ENCODE data around the gene VEGFA.
A peak's percentile ranks its signal among the peaks of the same experiment; 100 is the strongest.

VEGFA gene

DNA sequence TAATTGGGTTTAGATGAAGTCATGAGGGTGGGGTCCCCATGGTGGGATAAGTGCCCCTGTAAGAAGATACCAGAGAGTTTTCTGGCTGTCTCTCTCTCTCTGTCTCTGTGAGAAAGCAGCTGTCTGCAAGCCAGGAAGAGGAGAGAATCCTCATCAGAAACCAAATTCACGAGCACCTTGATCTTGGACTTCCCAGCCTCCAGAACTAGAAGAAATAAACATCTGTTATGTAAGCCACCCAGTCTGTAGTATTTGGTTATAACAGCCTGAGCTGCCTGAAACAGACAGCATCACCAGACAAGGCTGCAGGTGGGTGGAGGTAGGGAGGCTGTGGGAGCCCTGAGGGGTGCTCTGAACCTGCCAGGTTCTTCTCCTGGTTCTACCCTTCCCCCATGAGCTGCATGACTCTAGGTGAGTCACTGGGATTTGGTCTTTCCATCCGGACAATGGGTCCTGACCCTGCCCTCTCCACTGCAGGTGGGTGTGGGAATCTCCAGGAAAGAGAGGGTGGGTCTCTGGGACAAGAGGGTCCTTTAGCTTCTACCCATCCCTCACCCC is 34.3 kb upstream of the VEGFA start:
- H3K9me3 Mint-ChIP-seq = peaks cover 7% of the 10 kb centered on the region
- H3K4me3 Mint-ChIP-seq = no peak overlapping the region
- H3K36me3 Mint-ChIP-seq (ENCODE audit: low read depth) = peaks cover 4% of the 10 kb centered on the region
- no peaks in the 10 kb centered on the region for H3K27me3 Mint-ChIP-seq
- no peak overlapping the region for H3K27ac Mint-ChIP-seq
- peaks cover 40% of the 10 kb centered on the region for H3K4me1 Mint-ChIP-seq (ENCODE audit: low read depth)

DNA sequence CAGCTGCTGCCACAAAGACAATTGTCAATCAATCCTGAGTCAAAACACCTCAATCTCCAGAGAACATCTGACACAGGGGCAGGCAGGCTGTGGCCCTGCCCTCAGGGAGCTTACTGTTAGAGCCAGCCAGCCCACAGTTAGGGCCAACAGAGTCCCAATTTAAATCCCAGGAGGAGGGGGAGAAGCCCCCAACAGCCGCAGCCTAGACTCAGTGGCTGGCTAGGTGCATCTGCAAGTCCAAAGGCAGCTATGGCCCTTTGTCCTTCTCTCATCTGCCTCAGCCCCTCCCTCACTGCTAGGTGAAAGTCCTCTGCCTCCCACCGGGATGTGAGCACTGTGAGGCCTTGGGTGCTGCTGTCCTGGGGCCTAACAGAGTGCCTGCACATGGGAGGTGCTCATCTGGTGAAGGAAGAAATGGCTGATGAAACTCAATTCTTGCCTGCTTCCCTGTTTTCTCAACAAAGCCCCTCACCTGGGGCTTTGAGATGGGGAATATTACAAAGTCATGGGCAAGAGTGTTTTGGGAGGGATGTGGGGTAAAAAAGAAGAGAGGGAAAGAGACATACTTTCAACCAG is 33.7 kb upstream of the VEGFA start:
- Mint-ChIP-seq H3K27ac (peak overlapping the region; percentile 22), H3K4me1 (ENCODE audit: low read depth) (peaks cover 40% of the 10 kb centered on the region), H3K4me3 (no peak overlapping the region), H3K9me3 (peaks cover 3% of the 10 kb centered on the region), H3K27me3 (no peaks in the 10 kb centered on the region), H3K36me3 (ENCODE audit: low read depth) (peaks cover 4% of the 10 kb centered on the region)

DNA sequence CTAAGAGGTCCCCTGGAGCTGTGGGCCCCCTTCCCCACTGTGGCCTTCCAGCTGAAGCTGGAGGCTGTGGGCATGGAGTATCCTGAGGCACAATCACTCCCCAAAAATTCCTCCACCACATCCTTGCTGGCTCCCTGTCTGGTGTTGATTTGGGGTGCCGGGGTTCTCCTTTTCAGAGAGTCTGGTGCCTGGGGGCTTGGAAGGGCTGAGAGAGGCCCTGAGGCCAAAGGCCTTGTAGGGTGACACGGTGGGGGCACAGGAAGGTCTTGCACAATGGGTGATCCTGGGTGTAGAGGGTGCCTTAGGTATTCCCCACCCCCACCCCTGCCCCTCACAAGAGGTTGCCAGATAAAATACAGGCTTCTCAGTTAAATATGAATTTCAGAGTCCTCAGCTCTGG is 33.2 kb upstream of the VEGFA start:
- Mint-ChIP-seq H3K4me3 (no peak overlapping the region), H3K36me3 (ENCODE audit: low read depth) (peaks cover 4% of the 10 kb centered on the region), H3K27me3 (no peaks in the 10 kb centered on the region), H3K9me3 (peaks cover 3% of the 10 kb centered on the region), H3K27ac (no peak overlapping the region), H3K4me1 (ENCODE audit: low read depth) (peaks cover 40% of the 10 kb centered on the region)

DNA sequence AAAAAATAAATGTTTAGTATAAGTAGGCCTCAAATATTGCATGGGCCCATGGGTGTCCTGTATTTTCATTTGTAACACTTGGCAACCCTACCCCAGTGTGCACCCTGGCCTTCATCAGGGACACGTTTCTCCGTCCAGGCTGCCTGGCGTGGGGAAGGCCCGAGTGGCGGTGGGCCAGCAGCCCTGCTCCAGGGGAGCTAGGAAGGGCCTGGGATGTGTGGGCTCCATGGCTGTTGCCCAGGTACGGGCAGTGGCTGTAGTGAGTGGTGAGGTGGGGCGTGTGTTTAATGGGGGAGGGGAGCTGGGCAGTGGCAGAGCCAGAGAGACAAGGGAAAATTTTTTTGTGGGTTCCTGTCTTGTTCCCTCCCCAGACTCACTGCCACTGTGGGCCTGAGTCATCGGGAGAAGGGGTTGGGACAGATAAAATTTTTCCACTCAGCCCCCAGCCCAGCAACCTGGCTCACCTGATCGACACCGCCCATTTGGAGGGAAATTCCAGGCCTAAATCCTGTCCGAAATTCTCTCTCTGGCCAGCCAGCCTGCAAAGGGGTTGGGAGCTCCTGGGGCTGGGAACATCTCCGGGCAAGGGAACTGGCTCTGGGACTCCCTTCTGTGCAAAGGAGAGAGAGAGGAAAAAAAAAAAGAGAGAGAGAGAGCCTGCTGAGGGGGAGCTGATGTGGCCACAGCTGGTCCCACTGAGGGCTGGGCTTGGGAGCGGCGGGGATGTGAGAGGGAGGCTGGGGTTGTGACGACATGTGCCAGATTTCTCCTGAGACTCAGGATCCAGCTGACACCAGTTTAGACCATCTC is 32.5 kb upstream of the VEGFA start:
- peak overlapping the region; percentile 54 for H3K27ac Mint-ChIP-seq
- H3K36me3 Mint-ChIP-seq (ENCODE audit: low read depth) = peaks cover 4% of the 10 kb centered on the region
- no peaks in the 10 kb centered on the region for H3K27me3 Mint-ChIP-seq
- H3K4me3 Mint-ChIP-seq = no peak overlapping the region
- peaks cover 3% of the 10 kb centered on the region for H3K9me3 Mint-ChIP-seq
- peaks cover 36% of the 10 kb centered on the region for H3K4me1 Mint-ChIP-seq (ENCODE audit: low read depth)

DNA sequence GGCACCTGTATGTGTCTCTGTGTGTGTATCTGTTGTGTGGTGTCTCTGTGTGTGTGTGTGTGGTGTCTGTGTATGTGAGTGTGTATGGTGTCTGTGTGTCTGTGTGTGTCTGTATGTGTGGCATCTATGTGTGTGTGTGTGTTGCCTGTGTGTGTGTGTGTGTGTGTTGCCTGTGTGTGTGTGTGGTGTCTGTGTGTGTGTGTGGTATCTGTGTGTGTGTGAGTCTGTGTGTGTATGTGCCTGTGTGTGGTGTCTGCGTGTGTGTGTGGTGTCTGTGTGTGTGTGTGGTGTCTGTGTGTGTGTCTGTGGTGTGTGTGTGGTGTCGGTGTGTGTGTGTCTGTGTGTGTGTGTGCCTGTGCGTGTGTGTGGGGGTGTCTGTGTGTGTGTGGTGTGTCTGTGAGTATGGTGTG is 31.7 kb upstream of the VEGFA start:
- peaks cover 1% of the 10 kb centered on the region for H3K9me3 Mint-ChIP-seq
- peak overlapping the region; percentile 54 for H3K27ac Mint-ChIP-seq
- no peaks in the 10 kb centered on the region for H3K27me3 Mint-ChIP-seq
- H3K4me1 Mint-ChIP-seq (ENCODE audit: low read depth) = peaks cover 29% of the 10 kb centered on the region
- H3K36me3 Mint-ChIP-seq (ENCODE audit: low read depth) = peaks cover 1% of the 10 kb centered on the region
- no peak overlapping the region for H3K4me3 Mint-ChIP-seq

DNA sequence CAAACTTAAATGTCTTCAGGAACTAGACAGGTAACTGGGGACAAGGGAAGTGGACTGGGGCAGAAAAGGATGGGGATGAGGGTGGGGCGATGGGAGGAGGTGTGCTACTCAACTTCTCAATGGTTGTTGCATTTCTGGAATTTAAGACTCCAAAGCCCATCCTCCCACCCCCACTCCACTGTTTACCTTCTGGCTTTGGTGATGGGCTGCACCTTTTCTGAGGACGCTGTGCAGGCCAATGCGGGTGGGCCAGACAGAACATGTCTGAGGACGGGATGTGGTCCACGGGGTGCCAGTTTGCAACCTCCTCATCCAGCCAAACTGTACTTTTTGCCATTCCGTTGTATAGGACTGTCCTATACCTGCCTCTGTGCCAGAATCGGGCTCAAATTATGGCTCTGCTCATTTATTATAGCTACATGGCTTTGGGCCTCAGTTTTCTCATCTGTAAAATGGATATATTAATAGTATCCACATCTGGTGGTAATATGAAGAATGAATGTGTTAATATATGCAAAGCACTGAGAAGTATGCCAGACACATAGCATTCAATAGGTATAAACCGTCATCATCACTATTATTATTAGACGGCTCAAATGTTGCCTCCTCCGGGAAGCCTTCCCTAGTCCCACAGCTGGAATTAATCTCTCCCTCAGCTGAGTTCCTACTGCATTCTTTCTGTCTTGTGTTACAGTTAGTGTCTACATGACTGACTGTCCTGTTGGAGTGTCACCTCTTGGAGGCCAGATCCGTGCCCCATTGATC is 31.0 kb upstream of the VEGFA start:
- no peaks in the 10 kb centered on the region for H3K27me3 Mint-ChIP-seq
- no peak overlapping the region for H3K4me3 Mint-ChIP-seq
- peaks cover 21% of the 10 kb centered on the region for H3K4me1 Mint-ChIP-seq (ENCODE audit: low read depth)
- no peaks in the 10 kb centered on the region for H3K9me3 Mint-ChIP-seq
- no peaks in the 10 kb centered on the region for H3K36me3 Mint-ChIP-seq (ENCODE audit: low read depth)
- H3K27ac Mint-ChIP-seq = no peak overlapping the region

DNA sequence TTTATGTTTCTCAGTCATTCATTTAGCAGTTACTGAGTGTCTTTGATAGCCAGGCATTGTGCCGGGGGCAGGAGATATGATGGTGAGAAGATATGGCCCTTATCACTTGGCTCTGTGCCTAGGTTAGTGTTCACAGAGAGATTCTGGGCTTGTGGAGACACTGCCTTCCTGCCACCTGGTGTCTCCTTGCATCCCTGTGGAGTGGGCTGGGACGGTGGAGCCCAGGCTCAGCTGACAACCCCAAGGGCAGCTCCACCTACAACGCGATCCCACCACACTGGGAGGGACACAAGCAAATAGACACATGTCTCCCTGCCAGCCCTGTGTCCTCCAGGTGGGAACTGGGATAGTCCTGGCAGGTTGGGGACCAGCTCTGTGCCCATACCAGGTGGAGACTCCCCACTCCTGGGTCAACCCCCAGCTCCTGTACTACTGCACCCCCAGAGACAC is 30.3 kb upstream of the VEGFA start:
- no peaks in the 10 kb centered on the region for H3K9me3 Mint-ChIP-seq
- H3K27ac Mint-ChIP-seq = no peak overlapping the region
- H3K36me3 Mint-ChIP-seq (ENCODE audit: low read depth) = no peaks in the 10 kb centered on the region
- no peak overlapping the region for H3K4me3 Mint-ChIP-seq
- H3K4me1 Mint-ChIP-seq (ENCODE audit: low read depth) = peaks cover 16% of the 10 kb centered on the region
- no peaks in the 10 kb centered on the region for H3K27me3 Mint-ChIP-seq

DNA sequence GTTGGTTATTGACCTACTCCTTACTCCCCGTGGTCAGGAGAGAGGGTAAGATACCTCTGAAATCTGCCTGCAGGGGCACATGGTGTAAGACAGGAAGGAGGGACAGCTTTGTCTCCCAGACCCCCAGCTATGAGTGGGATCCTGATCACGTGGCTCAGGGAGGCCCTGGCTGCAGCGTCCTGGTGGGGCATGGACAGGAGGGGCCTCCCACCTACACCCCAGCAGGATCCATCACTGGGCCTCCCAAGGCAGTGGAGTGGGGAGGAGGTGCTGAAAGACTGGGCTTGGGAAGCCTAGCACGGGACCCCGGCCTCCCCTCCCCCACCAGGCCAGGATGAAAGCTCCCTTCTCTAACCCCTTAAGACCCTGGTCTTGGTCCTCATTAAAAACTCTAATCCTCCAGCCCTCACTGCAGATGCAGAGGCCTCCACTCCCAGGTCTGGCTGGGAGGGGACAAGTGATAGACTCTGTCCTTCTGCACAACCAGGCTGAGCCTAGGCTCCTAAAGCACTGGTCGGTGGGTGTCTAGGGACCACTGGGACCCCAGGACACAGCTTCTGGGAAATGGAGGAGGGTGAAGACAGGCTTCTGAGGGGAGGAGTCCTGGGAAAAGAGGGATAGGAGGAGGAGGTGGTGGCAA is 29.6 kb upstream of the VEGFA start:
- H3K4me1 Mint-ChIP-seq (ENCODE audit: low read depth) = peaks cover 12% of the 10 kb centered on the region
- H3K9me3 Mint-ChIP-seq = no peaks in the 10 kb centered on the region
- H3K36me3 Mint-ChIP-seq (ENCODE audit: low read depth) = no peaks in the 10 kb centered on the region
- no peak overlapping the region for H3K4me3 Mint-ChIP-seq
- H3K27ac Mint-ChIP-seq = no peak overlapping the region
- no peaks in the 10 kb centered on the region for H3K27me3 Mint-ChIP-seq

DNA sequence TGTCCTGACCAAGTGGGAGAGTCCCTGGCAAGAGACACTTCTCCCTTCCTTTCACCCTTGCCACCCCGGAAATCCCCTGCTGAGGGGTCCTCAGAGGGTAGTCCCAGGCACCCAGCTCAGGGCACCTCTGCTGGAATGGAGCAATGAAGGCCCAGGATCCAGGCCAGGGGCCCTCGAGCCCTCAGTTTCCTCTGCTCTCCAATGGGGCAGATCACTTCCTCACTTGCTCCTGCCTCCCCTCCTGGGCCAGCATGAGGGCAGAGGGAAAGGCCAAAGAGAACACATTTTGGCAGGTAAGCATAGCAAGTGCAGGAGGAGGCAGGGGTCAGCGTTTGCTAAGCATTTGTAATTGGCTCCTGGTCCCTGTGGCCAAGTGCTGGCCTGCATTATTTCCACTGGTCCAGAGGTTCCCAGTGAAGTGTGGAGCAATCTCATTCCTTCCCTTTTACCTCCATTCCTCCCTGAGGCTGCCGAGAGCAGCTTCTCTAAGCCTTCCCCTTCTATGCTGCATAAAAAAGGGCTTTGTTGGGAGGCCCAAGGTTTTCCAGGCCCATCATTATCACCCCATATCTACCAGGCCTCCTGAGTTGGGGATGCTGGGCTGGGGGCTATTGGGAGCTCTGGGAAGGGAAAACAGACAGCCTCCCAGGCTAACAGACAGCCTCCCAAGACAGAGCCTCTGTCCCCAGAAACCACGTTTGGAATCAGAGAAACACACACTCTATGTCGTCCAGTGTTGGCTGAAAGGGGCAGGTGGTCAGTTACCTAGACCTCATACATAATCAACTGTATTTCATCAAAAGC is 28.8 kb upstream of the VEGFA start:
- no peaks in the 10 kb centered on the region for H3K9me3 Mint-ChIP-seq
- H3K36me3 Mint-ChIP-seq (ENCODE audit: low read depth) = no peaks in the 10 kb centered on the region
- no peak overlapping the region for H3K27ac Mint-ChIP-seq
- H3K4me1 Mint-ChIP-seq (ENCODE audit: low read depth) = peaks cover 8% of the 10 kb centered on the region
- H3K4me3 Mint-ChIP-seq = no peak overlapping the region
- no peaks in the 10 kb centered on the region for H3K27me3 Mint-ChIP-seq

DNA sequence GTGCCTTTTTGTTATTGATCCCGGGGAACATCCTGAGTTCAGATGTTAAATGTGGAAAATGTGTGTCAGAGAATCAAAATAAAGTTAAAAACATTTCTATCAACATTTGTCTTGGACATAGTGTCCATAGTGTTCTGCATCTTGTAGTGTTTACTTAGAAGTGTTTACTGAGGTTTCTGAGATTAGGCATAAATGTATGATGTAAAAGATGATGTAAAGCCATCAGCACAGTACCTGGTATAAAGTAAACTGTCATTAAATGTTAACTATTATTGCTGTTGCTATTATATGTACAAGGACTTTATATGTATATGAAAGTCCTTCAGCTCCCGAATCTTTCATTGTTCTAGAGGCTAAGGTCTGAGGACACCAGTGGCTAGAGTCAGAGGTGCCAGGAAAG is 28.2 kb upstream of the VEGFA start:
- Mint-ChIP-seq H3K27ac (no peak overlapping the region), H3K4me1 (ENCODE audit: low read depth) (peaks cover 8% of the 10 kb centered on the region), H3K9me3 (no peaks in the 10 kb centered on the region), H3K27me3 (no peaks in the 10 kb centered on the region), H3K4me3 (no peak overlapping the region), H3K36me3 (ENCODE audit: low read depth) (no peaks in the 10 kb centered on the region)

DNA sequence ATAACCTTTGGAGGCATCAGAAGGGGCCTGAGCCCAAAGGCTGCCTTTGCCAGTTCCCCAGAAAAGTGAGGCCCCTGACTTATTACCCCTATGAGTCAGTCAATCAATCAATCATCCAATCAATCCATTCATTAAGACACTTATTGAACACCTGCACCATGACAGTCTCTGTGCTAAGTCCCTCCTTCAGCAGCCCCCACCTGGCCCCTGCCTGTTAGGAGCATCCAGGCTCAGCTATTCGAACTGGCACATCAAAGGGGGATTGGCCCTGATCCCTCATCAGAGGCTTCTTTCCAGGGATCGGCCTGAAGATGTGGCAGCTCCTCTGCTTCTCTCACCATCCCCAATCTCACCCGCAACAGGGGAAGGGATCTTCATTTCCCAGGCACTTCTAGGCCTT is 27.7 kb upstream of the VEGFA start:
- Mint-ChIP-seq H3K9me3 (no peaks in the 10 kb centered on the region), H3K4me1 (ENCODE audit: low read depth) (peaks cover 5% of the 10 kb centered on the region), H3K27ac (no peak overlapping the region), H3K27me3 (no peaks in the 10 kb centered on the region), H3K4me3 (no peak overlapping the region), H3K36me3 (ENCODE audit: low read depth) (no peaks in the 10 kb centered on the region)

DNA sequence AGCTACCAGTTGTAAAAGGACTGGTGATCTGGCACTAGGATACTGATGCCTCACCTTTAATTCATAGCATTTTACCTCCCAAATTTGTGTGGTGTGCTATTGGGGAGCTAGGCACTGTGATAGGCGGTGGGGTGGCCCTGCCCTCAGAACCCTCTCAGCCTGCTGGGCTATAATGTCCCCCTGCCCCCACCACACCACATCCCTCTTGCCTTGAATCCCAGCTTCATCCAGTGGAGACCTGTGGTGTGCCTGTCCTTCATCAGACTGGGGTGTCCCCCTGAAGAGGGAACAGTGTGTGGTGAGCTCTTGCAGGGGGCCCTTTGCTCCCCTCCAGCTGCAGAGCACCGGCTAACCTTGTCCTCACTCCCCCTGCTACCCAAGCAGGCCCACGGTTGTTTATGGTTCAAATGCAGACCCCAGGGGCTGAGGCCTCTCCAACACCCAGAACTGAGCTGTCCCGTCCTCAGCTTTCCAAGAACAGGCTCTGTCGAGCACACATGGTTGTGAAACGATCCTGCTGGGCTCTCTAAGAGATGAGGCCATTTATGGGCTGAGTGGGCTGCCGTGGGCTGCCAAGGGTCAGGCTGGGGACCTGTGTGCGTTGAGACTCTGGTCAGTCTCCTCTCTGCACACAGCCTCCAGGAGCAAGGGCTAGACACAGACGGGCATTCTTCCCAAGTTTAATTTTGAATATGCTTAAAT is 26.9 kb upstream of the VEGFA start:
- Mint-ChIP-seq H3K4me1 (ENCODE audit: low read depth) (no peaks in the 10 kb centered on the region), H3K9me3 (no peaks in the 10 kb centered on the region), H3K36me3 (ENCODE audit: low read depth) (no peaks in the 10 kb centered on the region), H3K4me3 (no peak overlapping the region), H3K27me3 (peaks cover 6% of the 10 kb centered on the region), H3K27ac (no peak overlapping the region)

DNA sequence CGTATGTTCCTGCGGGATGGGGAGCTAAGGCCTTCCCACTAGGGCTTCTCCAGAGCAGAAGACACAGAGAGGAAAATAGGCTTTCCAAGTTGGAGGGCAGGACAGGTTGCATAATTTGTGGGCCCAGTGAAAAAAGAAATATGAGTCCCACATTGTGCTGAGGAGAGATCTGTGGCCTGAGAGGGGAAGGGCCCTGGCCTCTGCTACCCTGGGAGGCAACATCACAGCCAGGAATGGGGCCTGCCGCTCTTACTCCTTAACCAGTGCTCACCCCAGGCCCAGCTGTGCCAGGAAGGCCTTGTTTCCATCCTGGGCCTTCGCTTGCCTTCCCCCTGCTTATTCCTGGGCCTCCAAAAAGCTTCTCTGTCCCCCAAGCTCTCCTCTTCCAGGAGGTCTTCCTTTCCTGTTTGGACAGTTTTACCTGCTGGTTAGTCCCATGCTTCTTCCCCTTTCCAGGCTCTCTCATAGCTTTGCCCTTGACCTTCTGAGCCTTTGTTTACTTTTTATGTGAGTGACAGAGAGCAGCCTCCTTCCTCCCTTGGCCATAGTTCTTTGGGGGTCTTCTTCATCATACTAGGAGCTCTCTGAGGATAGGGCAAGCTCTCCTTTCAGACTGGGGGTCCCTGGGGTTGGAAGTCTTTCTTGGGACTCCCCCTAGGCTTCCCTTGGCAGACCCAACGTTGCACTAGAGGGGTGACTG is 26.2 kb upstream of the VEGFA start:
- H3K4me3 Mint-ChIP-seq = no peak overlapping the region
- H3K4me1 Mint-ChIP-seq (ENCODE audit: low read depth) = no peaks in the 10 kb centered on the region
- no peaks in the 10 kb centered on the region for H3K36me3 Mint-ChIP-seq (ENCODE audit: low read depth)
- no peak overlapping the region for H3K27ac Mint-ChIP-seq
- H3K9me3 Mint-ChIP-seq = no peaks in the 10 kb centered on the region
- peaks cover 10% of the 10 kb centered on the region for H3K27me3 Mint-ChIP-seq
